ENCODE results near the gene TXNL1.
A peak's percentile ranks its signal among the peaks of the same experiment; 100 is the strongest.

TXNL1 gene

DNA sequence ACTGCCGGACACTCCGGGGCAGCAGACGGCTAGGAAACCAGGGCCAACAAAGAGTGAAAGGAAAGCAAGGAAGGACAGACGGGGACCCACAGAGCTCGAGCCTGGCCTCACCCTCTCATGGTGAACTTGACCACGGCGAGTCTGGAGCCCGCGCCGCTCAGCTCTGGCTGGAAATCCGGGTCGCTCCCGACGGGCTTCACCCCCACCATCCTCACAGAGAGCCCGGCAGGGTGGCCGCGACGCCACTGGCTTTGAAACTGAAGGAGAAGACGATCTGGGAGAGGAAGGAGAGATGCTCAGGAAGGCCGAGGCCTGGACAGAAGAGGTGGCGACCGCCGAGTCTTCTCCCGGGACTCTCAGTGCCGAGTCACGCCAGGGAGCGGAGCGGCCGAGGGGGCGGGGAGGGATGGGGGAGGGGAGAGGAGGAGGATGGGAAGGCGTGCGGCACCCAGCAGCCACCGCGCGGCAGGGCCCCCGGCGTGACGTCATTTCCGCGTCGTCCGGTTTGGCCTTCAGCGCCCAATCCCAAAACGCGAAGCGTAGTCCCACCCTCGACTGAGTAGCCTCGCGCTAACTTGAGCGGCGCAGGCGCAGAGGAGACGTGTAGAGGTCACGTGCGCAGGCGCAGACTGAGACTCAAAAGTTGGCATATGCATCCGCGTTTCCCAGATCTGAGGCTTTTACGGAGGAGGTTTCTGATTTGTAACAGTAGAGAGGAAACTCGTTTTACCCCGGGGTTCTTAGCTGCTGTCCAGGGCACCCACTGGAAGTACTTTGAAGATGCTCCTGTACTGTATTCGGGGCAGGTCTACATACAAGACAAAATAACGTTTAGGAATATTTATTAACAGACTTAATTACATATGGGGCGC, at the start of gene TXNL1:
Gene TXNL1, minus strand, starts transcription at position 361 of the 872 bp plus-strand sequence. Its CDS starts 152 bp downstream, at position 209.
- Histone ChIP-seq H3K4me1 (ENCODE audit: insufficient read depth, poor library complexity, severe bottlenecking) (peaks cover 4% of the 10 kb centered on the region), H3K27ac (ENCODE audit: poor library complexity, severe bottlenecking) (peak within 1 kb of the TSS; percentile 67), H3K27me3 (ENCODE audit: insufficient read depth, poor library complexity, severe bottlenecking) (no peaks in the 10 kb centered on the region), H3K4me3 (ENCODE audit: severe bottlenecking) (peak within 1 kb of the TSS; percentile 58), H3K9me3 (ENCODE audit: severe bottlenecking) (no peaks in the 10 kb centered on the region), H3K36me3 (ENCODE audit: low read depth) (peaks cover 15% of the 10 kb centered on the region)
- ATAC-seq (ENCODE audit: low read depth) (peak; percentile 88), DNase-seq (ENCODE audit: low spot score) (peak; percentile 97)
- TF ChIP-seq, protein P1, sequence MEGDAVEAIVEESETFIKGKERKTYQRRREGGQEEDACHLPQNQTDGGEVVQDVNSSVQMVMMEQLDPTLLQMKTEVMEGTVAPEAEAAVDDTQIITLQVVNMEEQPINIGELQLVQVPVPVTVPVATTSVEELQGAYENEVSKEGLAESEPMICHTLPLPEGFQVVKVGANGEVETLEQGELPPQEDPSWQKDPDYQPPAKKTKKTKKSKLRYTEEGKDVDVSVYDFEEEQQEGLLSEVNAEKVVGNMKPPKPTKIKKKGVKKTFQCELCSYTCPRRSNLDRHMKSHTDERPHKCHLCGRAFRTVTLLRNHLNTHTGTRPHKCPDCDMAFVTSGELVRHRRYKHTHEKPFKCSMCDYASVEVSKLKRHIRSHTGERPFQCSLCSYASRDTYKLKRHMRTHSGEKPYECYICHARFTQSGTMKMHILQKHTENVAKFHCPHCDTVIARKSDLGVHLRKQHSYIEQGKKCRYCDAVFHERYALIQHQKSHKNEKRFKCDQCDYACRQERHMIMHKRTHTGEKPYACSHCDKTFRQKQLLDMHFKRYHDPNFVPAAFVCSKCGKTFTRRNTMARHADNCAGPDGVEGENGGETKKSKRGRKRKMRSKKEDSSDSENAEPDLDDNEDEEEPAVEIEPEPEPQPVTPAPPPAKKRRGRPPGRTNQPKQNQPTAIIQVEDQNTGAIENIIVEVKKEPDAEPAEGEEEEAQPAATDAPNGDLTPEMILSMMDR (IDR thresholded peaks at IDR 0.05; ENCODE audit: poor library complexity, severe bottlenecking) = no peak

DNA sequence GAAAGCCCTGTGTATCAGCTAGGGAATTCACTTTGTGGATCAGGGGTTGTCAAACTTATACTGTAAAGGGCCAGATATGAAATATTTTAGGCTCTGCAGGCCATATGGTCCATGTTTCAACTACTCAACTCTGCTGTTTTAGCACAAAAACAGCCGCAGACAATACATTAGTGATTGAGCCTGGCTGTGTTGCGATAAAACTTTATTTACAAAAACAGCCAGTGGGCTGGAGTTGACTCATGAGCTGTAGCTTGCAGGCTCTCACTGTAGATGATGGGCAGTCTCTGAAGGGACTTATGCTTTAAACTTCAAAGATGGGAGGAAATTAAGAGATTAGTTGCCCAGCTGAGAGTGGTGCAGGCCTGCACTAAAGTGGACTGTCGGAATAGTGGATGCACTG, 45.9 kb upstream of the TXNL1 start:
- Histone ChIP-seq H3K27ac (ENCODE audit: poor library complexity, severe bottlenecking) (no peak overlapping the region), H3K4me3 (ENCODE audit: severe bottlenecking) (no peak overlapping the region), H3K9me3 (ENCODE audit: severe bottlenecking) (no peaks in the 10 kb centered on the region), H3K36me3 (ENCODE audit: low read depth) (peaks cover 3% of the 10 kb centered on the region; the same call in 1 of the 2 replicates), H3K27me3 (ENCODE audit: insufficient read depth, poor library complexity, severe bottlenecking) (no peaks in the 10 kb centered on the region), H3K4me1 (ENCODE audit: insufficient read depth, poor library complexity, severe bottlenecking) (no peaks in the 10 kb centered on the region)
- DNase-seq (ENCODE audit: low spot score) (no peak), ATAC-seq (ENCODE audit: low read depth) (no peak)
- TF ChIP-seq, protein P1 (IDR thresholded peaks at IDR 0.05; ENCODE audit: poor library complexity, severe bottlenecking) = no peak

DNA sequence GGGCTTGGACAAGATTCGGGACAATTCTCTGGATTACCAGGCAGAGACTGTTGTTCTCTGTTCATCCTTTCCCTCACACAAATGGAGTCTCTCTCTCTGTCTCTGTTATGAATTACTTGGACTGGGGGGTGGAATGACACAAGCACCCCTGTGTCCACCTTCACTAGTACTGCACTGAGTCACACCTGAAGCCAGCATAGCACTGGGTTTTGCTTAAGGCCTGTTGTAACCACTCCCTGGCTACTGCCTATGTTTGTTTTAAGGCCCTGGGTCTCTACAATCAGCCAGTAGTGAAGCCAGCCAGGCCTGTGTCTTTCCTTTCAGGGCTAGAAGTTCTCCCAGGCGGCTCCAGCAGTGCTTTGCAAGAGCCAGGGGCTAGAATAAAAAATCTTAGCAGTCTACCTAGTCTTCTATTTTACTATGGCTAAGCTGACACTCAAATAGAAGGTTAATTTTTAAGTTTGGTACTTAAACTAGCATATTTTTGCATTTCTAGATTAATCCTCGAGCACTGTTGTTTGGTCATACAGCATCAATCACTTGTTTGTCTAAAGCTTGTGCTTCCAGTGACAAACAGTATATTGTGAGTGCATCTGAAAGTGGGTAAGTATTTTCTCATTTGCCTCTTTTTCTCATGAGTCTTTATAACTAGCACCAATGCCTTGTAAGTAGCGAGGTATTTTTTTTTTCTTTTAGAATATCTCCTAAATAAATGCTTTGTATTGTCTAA, 40.6 kb upstream of the TXNL1 start:
- no peaks in the 10 kb centered on the region for H3K9me3 ChIP-seq (ENCODE audit: severe bottlenecking)
- H3K36me3 ChIP-seq (ENCODE audit: low read depth) = no peaks in the 10 kb centered on the region
- DNase-seq (ENCODE audit: low spot score) (no peak), ATAC-seq (ENCODE audit: low read depth) (no peak)
- H3K27ac ChIP-seq (ENCODE audit: poor library complexity, severe bottlenecking) = no peak overlapping the region
- TF ChIP-seq, protein P1 (IDR thresholded peaks at IDR 0.05; ENCODE audit: poor library complexity, severe bottlenecking) = no peak
- H3K4me3 ChIP-seq (ENCODE audit: severe bottlenecking) = no peak overlapping the region
- H3K4me1 ChIP-seq (ENCODE audit: insufficient read depth, poor library complexity, severe bottlenecking) = no peaks in the 10 kb centered on the region
- H3K27me3 ChIP-seq (ENCODE audit: insufficient read depth, poor library complexity, severe bottlenecking) = no peaks in the 10 kb centered on the region

DNA sequence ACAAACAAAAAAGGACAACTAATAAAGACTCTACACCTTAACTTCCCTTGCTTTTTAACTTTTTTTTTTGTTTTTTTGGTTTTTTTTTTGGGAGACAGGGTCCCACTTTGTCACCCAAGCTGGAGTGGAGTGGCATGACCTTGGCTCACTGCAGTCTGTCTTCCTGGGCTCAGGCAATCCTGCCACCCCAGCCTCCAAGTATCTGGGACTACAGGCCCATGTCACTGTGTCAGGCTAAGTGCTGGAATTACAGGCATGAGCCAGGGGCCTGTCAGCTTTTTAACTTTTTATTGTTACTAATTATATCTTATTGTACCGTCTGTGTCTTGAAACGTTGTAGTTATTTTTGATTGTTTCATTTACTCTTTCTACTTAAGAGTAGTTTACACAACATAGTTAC, 38.2 kb upstream of the TXNL1 start:
- H3K4me3 ChIP-seq (ENCODE audit: severe bottlenecking) = no peak overlapping the region
- H3K27ac ChIP-seq (ENCODE audit: poor library complexity, severe bottlenecking) = no peak overlapping the region
- TF ChIP-seq, protein P1 (IDR thresholded peaks at IDR 0.05; ENCODE audit: poor library complexity, severe bottlenecking) = no peak
- ATAC-seq (ENCODE audit: low read depth) = no peak
- no peak for DNase-seq (ENCODE audit: low spot score)
- H3K36me3 ChIP-seq (ENCODE audit: low read depth) = no peaks in the 10 kb centered on the region
- H3K4me1 ChIP-seq (ENCODE audit: insufficient read depth, poor library complexity, severe bottlenecking) = no peaks in the 10 kb centered on the region
- no peaks in the 10 kb centered on the region for H3K27me3 ChIP-seq (ENCODE audit: insufficient read depth, poor library complexity, severe bottlenecking)
- H3K9me3 ChIP-seq (ENCODE audit: severe bottlenecking) = no peaks in the 10 kb centered on the region

All from RWPE2 (cell line).